HL-60 (cell line): ENCODE measurements around the gene LOC128125822.

Experiments
- DNase-seq, 2 experiments: peaks; one replicate each; pipeline ENCODE4 v3.0.0-alpha.2; 2010 to 2020; ENCODE audit warnings: low read depth in 1 of 2, low spot score in 1 of 2
- H3K27ac ChIP-seq: fragments of 250-450 bp; sonication (Bioruptor Pico); replicated peaks from 2 replicates; pipeline ENCODE4 v1.5.1; 2020; ENCODE audit warnings: mild to moderate bottlenecking, moderate library complexity
- H3K27me3 ChIP-seq: fragments of 250-450 bp; sonication (Bioruptor Pico); 2 replicates; pipeline ENCODE4 v1.5.1; 2021; ENCODE audit warnings: mild to moderate bottlenecking, moderate library complexity; ENCODE audit not compliant: insufficient read depth, poor library complexity, severe bottlenecking
- H3K4me3 ChIP-seq: replicated peaks from 2 replicates; pipeline ENCODE4 v1.5.1; 2011; ENCODE audit warnings: mild to moderate bottlenecking, control low read depth, low read length; ENCODE audit not compliant: insufficient read depth
- CTCF ChIP-seq: IDR thresholded peaks from one replicate; pipeline ENCODE4 v1.5.1; 2011; ENCODE audit warnings: low read length, control low read depth, inconsistent platforms; ENCODE audit not compliant: insufficient read depth
- GABPA ChIP-seq: IDR thresholded peaks from 2 replicates; pipeline ENCODE4 v1.6.1; 2012; ENCODE audit warnings: low read depth
- POLR2AphosphoS5 ChIP-seq: IDR thresholded peaks from 2 replicates; pipeline ENCODE4 v1.6.1; 2012; ENCODE audit warnings: low read depth
- SPI1 ChIP-seq: IDR thresholded peaks from 2 replicates; pipeline ENCODE4 v1.6.1; 2012; ENCODE audit warnings: low read depth, mild to moderate bottlenecking, borderline replicate concordance
- TF ChIP-seq, protein P1 (sequence below): IDR thresholded peaks from 2 replicates; pipeline ENCODE4 v1.6.1; 2012; ENCODE audit warnings: low read depth; ENCODE audit not compliant: insufficient replicate concordance

LOC128125822 gene

DNA sequence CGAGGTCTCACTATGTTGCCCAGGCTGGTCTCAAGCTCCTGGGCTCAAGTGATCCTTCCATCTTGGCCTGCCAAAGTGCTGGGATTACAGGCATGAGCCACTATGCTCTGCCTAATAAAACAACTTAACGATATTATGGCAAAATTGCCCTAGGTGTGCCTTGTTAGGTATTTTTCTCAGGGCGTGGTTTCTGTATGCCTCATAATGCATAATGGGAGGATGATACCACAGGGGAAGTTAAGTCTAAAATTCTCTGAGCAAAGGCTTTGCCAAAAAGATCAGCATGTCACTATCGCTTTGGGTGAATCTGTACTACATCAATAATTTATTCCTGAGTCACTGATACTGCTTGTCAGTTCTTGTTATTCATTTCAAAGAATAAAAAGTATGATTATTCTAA lies 15.9 kb upstream of the LOC128125822 start:
- Histone ChIP-seq H3K27me3 (no peaks in the 10 kb centered on the region), H3K27ac (no peak overlapping the region), H3K4me3 (no peak overlapping the region)
- no peak for DNase-seq
- TF ChIP-seq, protein P1, sequence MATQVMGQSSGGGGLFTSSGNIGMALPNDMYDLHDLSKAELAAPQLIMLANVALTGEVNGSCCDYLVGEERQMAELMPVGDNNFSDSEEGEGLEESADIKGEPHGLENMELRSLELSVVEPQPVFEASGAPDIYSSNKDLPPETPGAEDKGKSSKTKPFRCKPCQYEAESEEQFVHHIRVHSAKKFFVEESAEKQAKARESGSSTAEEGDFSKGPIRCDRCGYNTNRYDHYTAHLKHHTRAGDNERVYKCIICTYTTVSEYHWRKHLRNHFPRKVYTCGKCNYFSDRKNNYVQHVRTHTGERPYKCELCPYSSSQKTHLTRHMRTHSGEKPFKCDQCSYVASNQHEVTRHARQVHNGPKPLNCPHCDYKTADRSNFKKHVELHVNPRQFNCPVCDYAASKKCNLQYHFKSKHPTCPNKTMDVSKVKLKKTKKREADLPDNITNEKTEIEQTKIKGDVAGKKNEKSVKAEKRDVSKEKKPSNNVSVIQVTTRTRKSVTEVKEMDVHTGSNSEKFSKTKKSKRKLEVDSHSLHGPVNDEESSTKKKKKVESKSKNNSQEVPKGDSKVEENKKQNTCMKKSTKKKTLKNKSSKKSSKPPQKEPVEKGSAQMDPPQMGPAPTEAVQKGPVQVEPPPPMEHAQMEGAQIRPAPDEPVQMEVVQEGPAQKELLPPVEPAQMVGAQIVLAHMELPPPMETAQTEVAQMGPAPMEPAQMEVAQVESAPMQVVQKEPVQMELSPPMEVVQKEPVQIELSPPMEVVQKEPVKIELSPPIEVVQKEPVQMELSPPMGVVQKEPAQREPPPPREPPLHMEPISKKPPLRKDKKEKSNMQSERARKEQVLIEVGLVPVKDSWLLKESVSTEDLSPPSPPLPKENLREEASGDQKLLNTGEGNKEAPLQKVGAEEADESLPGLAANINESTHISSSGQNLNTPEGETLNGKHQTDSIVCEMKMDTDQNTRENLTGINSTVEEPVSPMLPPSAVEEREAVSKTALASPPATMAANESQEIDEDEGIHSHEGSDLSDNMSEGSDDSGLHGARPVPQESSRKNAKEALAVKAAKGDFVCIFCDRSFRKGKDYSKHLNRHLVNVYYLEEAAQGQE = no peak
- no peak for TF ChIP-seq GABPA
- TF ChIP-seq CTCF = no peak
- TF ChIP-seq POLR2AphosphoS5 = no peak
- TF ChIP-seq SPI1 = no peak

DNA sequence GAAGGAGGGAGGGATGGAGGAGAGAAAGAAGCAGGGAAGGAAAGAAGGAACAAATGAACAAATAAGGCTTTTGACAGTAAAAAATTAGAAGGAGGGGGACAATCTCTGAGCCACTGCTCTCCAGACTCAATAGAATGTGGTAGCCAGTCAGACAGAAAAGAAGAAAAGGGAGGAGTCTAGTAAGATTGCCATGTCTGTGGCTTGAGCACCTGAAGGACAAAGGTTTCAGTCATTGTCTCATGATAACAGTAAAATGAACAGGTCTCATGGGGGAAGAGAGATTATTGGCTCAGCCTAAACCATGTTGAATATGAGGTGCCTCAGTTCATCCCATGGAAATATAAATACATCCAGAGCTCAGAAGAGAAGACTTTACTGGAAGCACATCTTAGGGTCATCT lies 14.0 kb upstream of the LOC128125822 start:
- DNase-seq = no peak
- Histone ChIP-seq H3K4me3 (no peak overlapping the region), H3K27ac (no peak overlapping the region), H3K27me3 (no peaks in the 10 kb centered on the region)
- TF ChIP-seq CTCF (no peak), SPI1 (no peak), GABPA (no peak), POLR2AphosphoS5 (no peak)
- TF ChIP-seq, protein P1 = no peak

DNA sequence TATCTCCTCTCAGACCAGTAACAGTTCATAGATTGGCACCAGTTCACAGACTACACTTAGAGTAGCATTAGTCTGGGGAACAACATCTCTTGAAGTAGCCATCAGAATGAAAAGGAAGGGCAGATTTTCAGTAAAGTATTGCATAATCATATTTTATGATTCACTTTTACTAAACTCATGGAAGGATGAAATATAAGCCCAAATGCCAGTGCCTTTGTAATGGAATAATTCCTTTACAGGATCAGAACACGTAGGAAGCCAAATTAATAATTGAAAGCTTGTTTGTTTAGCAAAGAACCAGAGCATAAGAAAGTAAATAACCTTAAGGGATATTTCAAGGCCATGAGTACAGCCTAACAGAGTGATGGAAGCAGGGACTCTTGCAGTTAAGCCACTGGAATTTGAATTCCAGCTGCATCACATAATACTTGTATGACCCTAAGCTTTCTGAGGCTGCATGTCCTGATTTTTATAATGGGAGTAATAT lies 11.4 kb upstream of the LOC128125822 start:
- no peak for TF ChIP-seq GABPA
- no peak for TF ChIP-seq CTCF
- TF ChIP-seq, protein P1 = no peak
- TF ChIP-seq POLR2AphosphoS5 = no peak
- TF ChIP-seq SPI1 = no peak
- Histone ChIP-seq H3K27ac (no peak overlapping the region), H3K27me3 (no peaks in the 10 kb centered on the region), H3K4me3 (no peak overlapping the region)
- DNase-seq = no peak
